Vagina (tissue), 2 donors: ENCODE measurements around the gene LTBP2. TPM values are rescaled to one million over a fixed set of nuclear protein-coding genes. Genes with fewer than 3 reads are reported as not detected.

Experiments
- DNase-seq, 2 donors: peaks; one replicate each; pipeline ENCODE4 v3.0.0-alpha.2; 2017; ENCODE audit errors: extremely low spot score in 2 of 2
- H3K27ac ChIP-seq: fragments of 200-600 bp; sonication (generic); one replicate; pipeline ENCODE4 v1.5.1; 2019
- H3K27me3 ChIP-seq: fragments of 200-600 bp; sonication (generic); one replicate; pipeline ENCODE4 v1.5.1; 2019
- H3K36me3 ChIP-seq, 2 donors: fragments of 200-600 bp; sonication (generic); one replicate each; pipeline ENCODE4 v1.5.1; 2017 to 2019
- H3K4me1 ChIP-seq: fragments of 200-600 bp; sonication (generic); one replicate; pipeline ENCODE4 v1.5.1; 2019
- H3K4me3 ChIP-seq, 2 donors: fragments of 200-600 bp; sonication (generic); 1 replicate in 1 of 2; 2 replicates in 1 of 2; pipeline ENCODE4 v1.5.1; 2016 to 2019
- H3K9me3 ChIP-seq: fragments of 200-600 bp; sonication (generic); one replicate; pipeline ENCODE4 v1.5.1; 2019
- POLR2A ChIP-seq, 2 donors: fragments of 450-650 bp; IDR thresholded peaks; one replicate each; pipeline ENCODE4 v1.6.1; 2017; ENCODE audit warnings: antibody characterized with exemption in 2 of 2, mild to moderate bottlenecking in 2 of 2, moderate library complexity in 2 of 2
- POLR2AphosphoS5 ChIP-seq, 2 donors: sonication (generic); formaldehyde crosslinking; IDR thresholded peaks; one replicate each; pipeline ENCODE4 v1.9.0; 2017; ENCODE audit warnings: antibody characterized with exemption in 2 of 2, mild to moderate bottlenecking in 2 of 2, low read depth in 1 of 2; ENCODE audit not compliant: insufficient read depth in 1 of 2
- intact Hi-C: fragments of 100-400 bp; cut with DNase I; formaldehyde crosslinking; loops from one replicate; pipeline ENCODE4 v1.15.1; 2023
- total RNA-seq: library from RNA; depleted of rRNA; stranded (reverse); fragments of >200 nt; gene quantifications from one replicate; pipeline ENCODE4 v1.2.3, GENCODE V29; 2016
- TF ChIP-seq, protein P1 (sequence below), 3 experiments: fragments of 450-650 bp in 2 of 3; fragments of 200-600 bp in 1 of 3; sonication (generic) in 1 of 3; IDR thresholded peaks; one replicate each; pipeline ENCODE4 v1.5.1; 2017 to 2019; ENCODE audit warnings: antibody characterized with exemption in 3 of 3, mild to moderate bottlenecking in 2 of 3, moderate library complexity in 2 of 3

Gene LTBP2
- total RNA-seq, 1 donor from 2014 or later: 52.5 TPM

DNA sequence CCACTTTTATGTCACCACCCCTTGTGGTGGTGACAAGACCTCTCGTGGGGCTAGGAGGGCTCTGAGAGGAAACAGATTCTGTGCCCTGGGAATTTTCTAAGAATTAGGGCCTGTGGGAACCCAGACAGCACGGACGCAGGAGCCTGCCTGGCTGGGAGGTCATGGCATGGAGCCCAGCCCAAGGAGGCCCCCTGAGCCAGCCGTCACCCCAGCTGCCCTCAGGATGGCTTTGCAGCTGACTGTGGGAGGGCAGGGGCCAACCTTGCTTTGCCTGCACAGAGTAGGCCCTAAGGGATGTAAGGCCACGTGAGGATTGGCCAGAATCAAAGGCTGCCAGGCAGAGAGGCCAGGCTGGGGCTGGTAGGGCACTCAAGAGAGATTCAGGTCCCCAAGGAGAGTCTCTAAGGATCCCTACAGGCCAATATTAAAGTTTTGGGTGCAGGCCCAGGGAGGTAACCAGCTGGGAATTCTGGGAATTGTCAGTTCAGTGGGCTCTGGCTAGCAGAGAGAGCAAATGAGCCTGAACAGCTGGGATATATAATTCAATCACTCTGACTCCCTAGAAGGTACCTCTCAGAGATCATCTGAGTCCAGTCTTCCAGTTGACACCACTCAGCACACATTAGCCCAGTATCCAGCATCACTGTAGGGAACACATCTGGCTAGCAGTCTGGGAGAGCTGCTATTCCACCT lies 6.4 kb downstream of the LTBP2 start:
- Histone ChIP-seq H3K4me3 (no peak overlapping the region), H3K4me1 (peaks cover 39% of the 10 kb centered on the region), H3K27ac (peak overlapping the region; percentile 66), H3K27me3 (no peaks in the 10 kb centered on the region), H3K9me3 (no peaks in the 10 kb centered on the region), H3K36me3 (no peaks in the 10 kb centered on the region)
- intact Hi-C loops: loop anchor here (5.0 kb wide), 1 partner anchor 202 kb away; no protein-coding TSS in a partner anchor
- TF ChIP-seq, protein P1, sequence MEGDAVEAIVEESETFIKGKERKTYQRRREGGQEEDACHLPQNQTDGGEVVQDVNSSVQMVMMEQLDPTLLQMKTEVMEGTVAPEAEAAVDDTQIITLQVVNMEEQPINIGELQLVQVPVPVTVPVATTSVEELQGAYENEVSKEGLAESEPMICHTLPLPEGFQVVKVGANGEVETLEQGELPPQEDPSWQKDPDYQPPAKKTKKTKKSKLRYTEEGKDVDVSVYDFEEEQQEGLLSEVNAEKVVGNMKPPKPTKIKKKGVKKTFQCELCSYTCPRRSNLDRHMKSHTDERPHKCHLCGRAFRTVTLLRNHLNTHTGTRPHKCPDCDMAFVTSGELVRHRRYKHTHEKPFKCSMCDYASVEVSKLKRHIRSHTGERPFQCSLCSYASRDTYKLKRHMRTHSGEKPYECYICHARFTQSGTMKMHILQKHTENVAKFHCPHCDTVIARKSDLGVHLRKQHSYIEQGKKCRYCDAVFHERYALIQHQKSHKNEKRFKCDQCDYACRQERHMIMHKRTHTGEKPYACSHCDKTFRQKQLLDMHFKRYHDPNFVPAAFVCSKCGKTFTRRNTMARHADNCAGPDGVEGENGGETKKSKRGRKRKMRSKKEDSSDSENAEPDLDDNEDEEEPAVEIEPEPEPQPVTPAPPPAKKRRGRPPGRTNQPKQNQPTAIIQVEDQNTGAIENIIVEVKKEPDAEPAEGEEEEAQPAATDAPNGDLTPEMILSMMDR (IDR thresholded peaks at IDR 0.05): no peak
- no peak for TF ChIP-seq POLR2A (IDR thresholded peaks at IDR 0.05)
- no peak for TF ChIP-seq POLR2AphosphoS5 (IDR thresholded peaks at IDR 0.05; ENCODE audit: insufficient read depth in 1 of 2, low read depth in 1 of 2)
- no peak for DNase-seq

- Histone ChIP-seq H3K27ac (peak overlapping the region; percentile 66), H3K9me3 (no peaks in the 10 kb centered on the region), H3K4me3 (no peak overlapping the region), H3K36me3 (no peaks in the 10 kb centered on the region), H3K27me3 (no peaks in the 10 kb centered on the region), H3K4me1 (peaks cover 41% of the 10 kb centered on the region)
- no peak for TF ChIP-seq POLR2AphosphoS5 (IDR thresholded peaks at IDR 0.05; ENCODE audit: insufficient read depth in 1 of 2, low read depth in 1 of 2)
- TF ChIP-seq, protein P1 (IDR thresholded peaks at IDR 0.05): no peak
- no peak for TF ChIP-seq POLR2A (IDR thresholded peaks at IDR 0.05)
- DNase-seq: no peak
- intact Hi-C loops: loop anchor here (5.0 kb wide), 1 partner anchor 202 kb away; no protein-coding TSS in a partner anchor
Measured at GRCh38 chr14:74604911-74605310, 7.1 kb downstream of the LTBP2 start.

DNA sequence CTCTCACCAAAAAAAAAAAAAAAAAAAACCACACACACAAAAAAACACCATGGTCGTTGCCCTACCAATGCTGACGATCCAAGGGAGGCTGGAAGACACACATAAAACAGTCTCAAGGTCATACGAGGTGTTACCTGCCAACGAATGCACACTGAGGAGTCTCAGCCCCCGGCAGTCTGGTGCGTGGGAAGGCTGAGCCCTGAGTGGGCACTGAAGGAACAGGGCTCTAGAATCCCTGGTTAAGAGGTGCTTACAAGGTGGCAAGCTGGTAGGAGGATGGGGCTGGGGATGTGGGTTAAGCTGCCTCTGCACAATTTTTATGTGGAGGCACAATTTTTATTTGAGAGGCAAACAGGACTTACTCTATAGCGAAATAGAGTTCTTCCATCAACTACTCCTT lies 7.9 kb downstream of the LTBP2 start:
- intact Hi-C loops: no loop called here
- Histone ChIP-seq H3K36me3 (no peaks in the 10 kb centered on the region), H3K4me3 (no peak overlapping the region), H3K27ac (no peak overlapping the region), H3K9me3 (no peaks in the 10 kb centered on the region), H3K27me3 (no peaks in the 10 kb centered on the region), H3K4me1 (peaks cover 41% of the 10 kb centered on the region)
- TF ChIP-seq POLR2A (IDR thresholded peaks at IDR 0.05) (no peak), POLR2AphosphoS5 (IDR thresholded peaks at IDR 0.05; ENCODE audit: insufficient read depth in 1 of 2, low read depth in 1 of 2) (no peak)
- TF ChIP-seq, protein P1 (IDR thresholded peaks at IDR 0.05): no peak
- DNase-seq: no peak

GRCh38 chr14:74601982-74602381 lies 10.1 kb downstream of the LTBP2 start:
- Histone ChIP-seq H3K9me3 (no peaks in the 10 kb centered on the region), H3K36me3 (no peaks in the 10 kb centered on the region), H3K4me3 (no peak overlapping the region), H3K4me1 (peaks cover 59% of the 10 kb centered on the region), H3K27me3 (no peaks in the 10 kb centered on the region), H3K27ac (no peak overlapping the region)
- TF ChIP-seq POLR2A (IDR thresholded peaks at IDR 0.05): no peak
- no peak for TF ChIP-seq POLR2AphosphoS5 (IDR thresholded peaks at IDR 0.05; ENCODE audit: insufficient read depth in 1 of 2, low read depth in 1 of 2)
- TF ChIP-seq, protein P1 (IDR thresholded peaks at IDR 0.05): no peak
- DNase-seq: no peak
- intact Hi-C loops: no loop called here

- Histone ChIP-seq H3K4me3 (no peak overlapping the region), H3K36me3 (no peaks in the 10 kb centered on the region), H3K4me1 (peaks cover 62% of the 10 kb centered on the region), H3K27ac (peak overlapping the region; percentile 86), H3K9me3 (no peaks in the 10 kb centered on the region), H3K27me3 (no peaks in the 10 kb centered on the region)
- intact Hi-C loops: no loop called here
- DNase-seq: no peak
- TF ChIP-seq, protein P1 (IDR thresholded peaks at IDR 0.05): no peak
- no peak for TF ChIP-seq POLR2AphosphoS5 (IDR thresholded peaks at IDR 0.05; ENCODE audit: insufficient read depth in 1 of 2, low read depth in 1 of 2)
- no peak for TF ChIP-seq POLR2A (IDR thresholded peaks at IDR 0.05)
Measured at GRCh38 chr14:74599946-74600345, 12.1 kb downstream of the LTBP2 start.
